MV-4-11 (cell line): ENCODE measurements around the gene MRPL9.

Experiments
- DNase-seq: peaks from one replicate; lab custom pipeline; 2025; lab: John Stamatoyannopoulos, UW

Gene MRPL9

GRCh38 chr1:151733126-151733525 lies 30.2 kb downstream of the MRPL9 start:
- no peak for DNase-seq

- no peak for DNase-seq
Measured at GRCh38 chr1:151729966-151730291, 33.4 kb downstream of the MRPL9 start.

GRCh38 chr1:151729157-151729965 lies 33.9 kb downstream of the MRPL9 start:
- no peak for DNase-seq

DNA sequence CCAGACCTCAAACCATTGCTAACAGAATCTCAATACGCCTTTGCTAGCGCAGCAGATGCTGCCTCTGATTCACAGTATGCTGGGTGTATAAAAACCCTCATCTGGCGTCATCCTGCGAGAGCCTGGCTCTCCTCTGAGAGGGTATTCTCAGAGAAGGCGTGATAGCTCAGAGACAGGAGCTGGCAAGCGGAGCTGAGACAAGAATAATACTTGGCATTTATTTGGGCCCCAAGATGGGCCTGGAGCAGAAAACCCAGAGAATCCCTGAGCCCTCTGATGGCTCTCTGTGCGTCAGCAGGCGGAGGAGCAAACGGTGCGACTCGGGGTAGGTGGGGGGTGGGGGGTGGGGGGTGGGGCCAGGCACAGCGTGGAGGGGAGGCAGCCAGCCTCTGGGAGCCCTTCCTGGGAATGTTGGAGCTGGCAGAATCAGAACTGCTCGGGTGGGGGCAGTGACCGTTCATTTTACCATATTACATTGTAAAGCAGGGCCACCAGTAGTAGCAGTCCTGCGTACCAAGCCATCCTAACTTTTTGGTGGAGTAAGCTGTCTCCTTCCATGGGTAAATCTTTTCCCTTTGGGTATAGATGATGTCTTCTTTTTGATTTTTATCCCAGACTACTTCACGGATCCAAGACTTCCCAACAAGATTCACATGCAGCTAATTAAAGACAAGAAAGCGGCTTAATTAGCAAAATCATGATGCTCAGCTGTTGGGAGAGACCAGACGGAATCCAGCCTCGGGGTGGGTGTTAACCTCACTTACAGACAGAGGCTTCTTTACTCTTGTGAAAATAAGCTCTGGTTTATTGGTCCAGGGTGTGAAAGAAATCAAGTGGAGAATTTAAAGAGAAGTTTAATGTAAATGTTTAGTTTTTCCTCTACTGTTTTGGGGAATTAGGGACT lies 34.9 kb downstream of the MRPL9 start:
- DNase-seq = no peak

- DNase-seq = no peak
Measured at GRCh38 chr1:151723726-151724370, 39.4 kb downstream of the MRPL9 start.

- no peak for DNase-seq
Measured at GRCh38 chr1:151721788-151722510, 41.3 kb downstream of the MRPL9 start.

GRCh38 chr1:151720974-151721787 lies 42.1 kb downstream of the MRPL9 start, which contains the start of gene RIIAD1:
Gene RIIAD1, plus strand, starts transcription at chr1:151721522. Its CDS starts 15 bp downstream, at chr1:151721537.
- no peak for DNase-seq

- DNase-seq = peak; percentile 25
Measured at GRCh38 chr1:151720554-151720953, 42.7 kb downstream of the MRPL9 start.

DNA sequence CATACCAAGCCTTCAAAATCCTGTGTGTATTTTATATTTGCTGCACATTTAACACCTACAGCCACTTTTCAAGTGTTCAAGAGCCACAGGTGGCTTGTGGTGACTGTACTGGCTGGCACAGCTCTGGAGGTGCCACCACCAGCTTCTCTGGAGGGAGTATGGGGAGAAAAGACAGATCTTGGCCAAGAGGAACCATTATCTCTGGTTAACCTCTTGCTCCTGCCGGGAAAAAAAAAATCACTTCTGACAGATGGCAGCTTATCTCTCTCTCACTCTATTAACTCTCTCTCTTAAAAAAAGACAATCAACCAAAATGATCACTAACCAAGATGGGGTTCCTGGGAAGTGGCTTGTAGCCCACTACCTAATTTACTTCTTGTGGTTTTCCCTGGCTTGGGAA lies 43.2 kb downstream of the MRPL9 start:
- no peak for DNase-seq

- no peak for DNase-seq
Measured at GRCh38 chr1:151718666-151719065, 44.6 kb downstream of the MRPL9 start.

DNA sequence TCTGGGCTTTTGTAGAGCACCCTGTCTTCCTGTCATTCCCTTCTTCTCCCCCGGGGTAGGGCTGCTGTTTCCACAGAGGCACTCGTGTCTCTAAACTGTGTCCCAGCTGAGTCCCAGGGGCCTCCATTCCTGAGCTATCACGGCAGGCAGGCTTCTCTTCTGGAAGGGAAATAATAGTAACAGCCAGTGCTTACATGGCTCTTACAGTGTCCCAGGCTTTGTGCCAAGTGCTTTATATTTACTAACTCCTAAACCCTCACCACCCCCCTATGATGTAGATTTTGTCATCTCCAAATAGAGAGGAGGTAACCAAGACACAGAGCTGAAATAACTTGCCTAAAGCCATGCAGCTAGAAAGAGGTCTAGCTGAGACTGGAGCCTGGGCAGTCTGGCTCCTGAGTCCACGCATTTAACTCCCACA lies 45.3 kb downstream of the MRPL9 start:
- no peak for DNase-seq

DNA sequence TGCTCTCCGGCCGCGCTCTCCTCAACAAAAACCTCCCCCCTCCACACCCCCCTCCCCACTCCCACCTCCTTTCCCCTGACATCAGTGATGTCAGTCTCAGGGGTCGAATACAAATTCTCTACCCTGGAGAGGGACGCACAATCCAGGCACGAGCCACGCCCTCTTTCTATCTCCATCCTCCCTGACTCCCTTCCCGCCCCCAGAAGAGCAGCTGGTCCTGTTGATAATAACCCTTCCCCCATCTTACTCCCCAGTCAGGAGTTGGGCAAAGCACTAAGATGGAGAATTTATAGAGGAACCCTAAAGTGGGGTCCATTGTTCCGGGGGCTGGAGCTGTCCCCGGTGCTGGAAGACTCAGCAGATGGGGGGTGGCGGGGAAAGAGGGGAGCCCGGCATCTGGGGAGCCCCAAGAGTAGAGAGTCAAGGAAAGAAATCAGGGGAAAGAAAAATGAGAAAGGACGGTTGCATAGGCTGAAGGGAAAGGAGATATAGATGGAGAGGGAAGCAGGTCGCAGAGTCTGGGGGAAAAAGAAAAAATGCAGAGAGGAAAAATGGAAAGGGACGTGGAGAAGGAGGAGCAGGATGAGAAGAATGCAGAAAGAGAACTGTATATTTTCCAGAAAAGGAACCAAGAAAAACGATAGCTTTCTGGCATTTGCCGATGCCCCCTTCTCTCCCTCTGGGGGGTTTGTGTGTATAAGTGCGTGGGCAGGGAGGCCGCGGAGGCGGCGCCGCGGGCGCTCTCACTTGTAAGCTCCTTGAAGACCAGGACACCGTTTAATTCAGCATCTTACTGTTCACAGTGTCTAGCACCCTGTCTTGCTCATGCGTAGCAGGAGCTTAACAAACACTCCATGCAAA lies 46.3 kb downstream of the MRPL9 start, which contains the start of gene CELF3:
Gene CELF3, minus strand, starts transcription at position 33 of the 861 bp plus-strand sequence. CDS start 783 bp downstream, outside the sequence.
- DNase-seq = no peak

DNA sequence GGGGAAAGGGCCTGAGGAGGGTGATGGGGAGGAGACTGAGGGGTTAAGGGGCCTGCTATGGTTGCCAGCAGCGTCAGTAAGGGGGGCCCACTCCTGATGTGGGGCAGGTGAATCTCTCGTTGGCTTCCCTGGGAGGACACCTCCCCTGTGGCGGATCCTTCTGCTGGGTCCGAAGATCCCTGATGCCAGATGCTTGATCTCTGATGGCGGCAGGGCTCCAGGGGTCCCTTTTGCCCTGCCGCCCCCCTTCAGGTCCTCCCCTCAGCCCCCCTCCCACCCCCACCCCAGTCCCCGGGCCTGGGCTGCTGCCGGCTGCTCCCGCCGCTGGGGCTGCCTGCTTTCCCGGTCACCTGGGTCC lies 46.9 kb downstream of the MRPL9 start:
- DNase-seq = no peak

DNA sequence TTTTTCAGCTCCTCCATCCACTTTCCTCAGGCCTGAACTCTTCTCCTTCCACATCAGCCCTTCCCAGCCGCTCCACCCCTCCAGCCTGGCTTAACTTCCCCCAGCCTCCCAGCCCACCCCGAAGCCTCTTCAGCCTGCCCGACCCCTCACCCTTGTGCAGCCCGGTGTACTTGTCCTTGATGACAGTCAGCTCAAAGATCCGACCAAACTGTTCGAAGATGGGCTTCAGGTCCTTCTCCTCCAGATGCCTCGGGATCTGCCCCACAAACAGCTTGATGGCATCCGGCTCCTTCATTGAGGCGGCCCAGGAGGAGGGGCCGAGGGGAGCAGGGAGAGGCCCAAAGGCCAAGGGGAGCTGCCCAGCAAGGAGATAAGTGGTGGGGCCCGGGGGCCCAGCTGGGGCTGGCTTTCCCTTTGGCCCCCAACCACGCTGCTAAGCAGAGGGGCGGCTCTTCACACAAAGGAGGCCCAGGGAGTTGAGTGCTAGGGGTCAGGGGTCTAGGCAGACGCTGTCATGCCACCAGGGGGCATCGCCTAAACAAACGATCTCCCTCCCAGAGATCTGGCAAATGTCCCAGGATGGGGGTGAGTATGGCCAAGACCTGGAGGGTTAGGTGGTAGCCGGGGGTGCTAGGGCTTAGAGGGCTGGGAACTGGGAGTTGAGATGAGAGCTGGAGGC lies 47.4 kb downstream of the MRPL9 start:
- DNase-seq = no peak

GRCh38 chr1:151714820-151715725 lies 48.2 kb downstream of the MRPL9 start:
- no peak for DNase-seq

- no peak for DNase-seq
Measured at GRCh38 chr1:151713874-151714273, 49.4 kb downstream of the MRPL9 start.

DNA sequence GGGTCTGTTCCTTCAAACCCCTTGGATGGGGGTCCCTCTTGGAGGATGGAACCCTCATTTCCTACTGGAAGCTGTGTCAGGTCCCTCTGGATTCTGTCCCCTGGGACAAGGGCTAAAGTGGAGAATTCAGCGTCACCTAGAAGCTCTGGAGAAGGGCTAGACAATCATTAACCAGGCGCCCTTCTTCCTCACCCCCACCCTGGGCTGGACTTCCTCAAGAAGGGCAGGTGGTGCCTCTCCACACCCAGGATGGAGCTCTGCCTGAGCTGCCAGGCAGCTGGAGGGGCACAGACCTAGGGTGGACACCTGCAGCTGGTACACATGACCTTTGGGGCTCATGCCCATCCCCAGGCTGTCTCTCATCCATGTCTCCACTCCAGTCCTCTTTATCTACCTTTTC lies 50.3 kb downstream of the MRPL9 start:
- DNase-seq = no peak

DNA sequence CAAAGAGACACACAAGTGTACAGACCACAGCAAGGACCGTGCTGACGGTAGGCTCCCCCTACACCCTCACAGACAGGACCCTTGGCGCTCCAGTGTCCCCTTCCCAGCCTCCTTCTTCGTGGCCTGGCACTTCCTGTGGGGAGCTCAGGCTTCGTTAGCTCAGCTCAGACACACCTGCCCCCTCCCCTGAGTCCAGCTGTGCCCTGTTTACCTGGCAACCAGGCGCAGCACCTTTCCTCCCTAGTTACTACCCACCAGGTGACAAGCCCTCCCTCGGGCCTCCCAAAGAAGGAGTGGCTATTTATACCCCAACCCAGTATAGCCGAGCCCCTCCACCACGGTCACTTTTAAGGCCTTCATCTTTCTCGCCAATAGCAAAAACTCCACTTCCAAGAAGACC lies 51.3 kb downstream of the MRPL9 start:
- no peak for DNase-seq
